ENCODE results near the gene SFMBT2.

SFMBT2 gene

DNA sequence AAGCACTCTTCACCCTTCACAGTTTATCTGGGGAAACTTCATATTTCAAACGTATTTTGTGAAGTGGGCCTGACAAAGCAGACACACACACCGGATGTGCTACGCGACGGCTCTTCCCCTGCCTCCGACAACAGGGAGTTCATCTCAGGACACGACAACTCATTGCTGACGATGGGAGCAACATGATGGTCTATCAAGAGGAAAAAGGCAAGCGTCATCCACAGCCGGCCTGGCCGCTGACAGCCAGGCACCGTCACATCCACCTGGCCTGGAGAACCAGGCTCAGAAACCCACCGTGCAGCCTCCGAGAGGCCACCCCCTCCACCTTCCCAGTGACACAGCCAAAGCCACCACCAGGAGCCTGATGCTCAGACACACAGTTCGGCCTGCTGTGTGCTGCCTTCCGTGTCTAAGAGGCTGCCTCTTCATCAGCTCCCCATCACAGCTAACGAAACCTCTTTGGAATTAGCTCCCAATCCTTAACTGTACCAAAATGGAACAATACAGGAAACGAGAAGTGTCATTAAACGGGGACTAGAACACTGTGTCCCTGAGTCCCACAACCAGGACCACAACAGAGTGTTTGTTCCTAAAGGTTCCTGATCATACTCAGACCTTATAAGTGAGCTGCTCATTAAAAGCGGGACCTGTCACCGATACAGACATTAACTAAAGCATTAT, 76.7 kb downstream of the SFMBT2 start:
- 92% methylated on average over 21 of the region's 21 CpGs for WGBS (ENCODE audit: insufficient coverage)

DNA sequence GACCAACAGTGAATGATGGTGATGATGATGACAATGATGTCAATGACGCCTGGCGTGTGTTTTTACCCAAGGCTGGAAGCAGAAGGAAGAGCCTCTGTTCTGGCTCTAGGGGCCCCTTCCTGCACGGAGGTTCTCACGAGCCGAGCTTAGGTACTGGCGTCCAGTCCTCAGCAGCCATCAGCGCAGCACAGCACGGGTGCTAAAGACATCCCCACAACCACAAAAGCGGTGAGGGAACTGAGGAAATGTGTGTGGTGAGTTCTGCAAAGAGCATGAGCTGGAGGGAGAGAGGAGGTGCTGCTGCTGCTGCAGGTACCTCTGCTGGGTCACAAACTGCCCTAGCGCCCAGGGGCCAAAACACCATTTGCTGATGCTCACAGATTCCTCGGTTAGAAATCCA, 81.6 kb downstream of the SFMBT2 start:
- Histone ChIP-seq H3K4me1 (ENCODE audit: control extremely low read depth in 1 of 4, control insufficient read depth in 4 of 4, insufficient read depth in 4 of 4, low read length in 3 of 4) (no peaks in the 10 kb centered on the region), H3K4me3 (ENCODE audit: control insufficient read depth in 1 of 7, extremely low read depth in 1 of 7, insufficient read depth in 4 of 7, low read depth in 2 of 7, low read length in 6 of 7) (no peak overlapping the region), H3K27ac (ENCODE audit: insufficient read depth in 1 of 2, low read depth in 1 of 2, low read length in 2 of 2, poor library complexity in 1 of 2, severe bottlenecking in 2 of 2) (no peak overlapping the region), H3K27me3 (replicated peaks in 2 of 5; ENCODE audit: control insufficient read depth in 4 of 5, insufficient read depth in 5 of 5, low read length in 4 of 5) (no peaks in the 10 kb centered on the region), H3K9me3 (ENCODE audit: control extremely low read depth in 1 of 5, control insufficient read depth in 4 of 5, insufficient read depth in 2 of 5, low read depth in 1 of 5, low read length in 4 of 5) (peaks cover 2 to 35% (median 20%) of the 10 kb centered on the region in 5 experiments), H3K36me3 (ENCODE audit: control insufficient read depth in 4 of 4, insufficient read depth in 4 of 4, low read length in 3 of 4) (peaks cover 6 to 11% (median 8%) of the 10 kb centered on the region in 4 experiments)
- DNase-seq: no peak
- ChIA-PET CTCF (no interaction called here), POLR2A (no interaction called here)
- WGBS (ENCODE audit: insufficient coverage): 100% methylated on average over 6 of the region's 11 CpGs

More for the DNA sequence above, 76.7 kb downstream of the SFMBT2 start:
- ChIA-PET POLR2A (no interaction called here), CTCF (no interaction called here)
- Histone ChIP-seq H3K36me3 (ENCODE audit: control insufficient read depth in 4 of 4, insufficient read depth in 4 of 4, low read length in 3 of 4) (peaks cover 1 to 11% (median 4%) of the 10 kb centered on the region in 4 experiments), H3K27me3 (replicated peaks in 2 of 5; ENCODE audit: control insufficient read depth in 4 of 5, insufficient read depth in 5 of 5, low read length in 4 of 5) (no peaks in the 10 kb centered on the region), H3K4me3 (ENCODE audit: control insufficient read depth in 1 of 7, extremely low read depth in 1 of 7, insufficient read depth in 4 of 7, low read depth in 2 of 7, low read length in 6 of 7) (no peak overlapping the region), H3K27ac (ENCODE audit: insufficient read depth in 1 of 2, low read depth in 1 of 2, low read length in 2 of 2, poor library complexity in 1 of 2, severe bottlenecking in 2 of 2) (no peak overlapping the region), H3K9me3 (ENCODE audit: control extremely low read depth in 1 of 5, control insufficient read depth in 4 of 5, insufficient read depth in 2 of 5, low read depth in 1 of 5, low read length in 4 of 5) (peaks cover 0 to 9% (median 3%) of the 10 kb centered on the region in 5 experiments), H3K4me1 (ENCODE audit: control extremely low read depth in 1 of 4, control insufficient read depth in 4 of 4, insufficient read depth in 4 of 4, low read length in 3 of 4) (peaks cover 0 to 15% (median 12%) of the 10 kb centered on the region in 4 experiments)
- DNase-seq: no peak

DNA sequence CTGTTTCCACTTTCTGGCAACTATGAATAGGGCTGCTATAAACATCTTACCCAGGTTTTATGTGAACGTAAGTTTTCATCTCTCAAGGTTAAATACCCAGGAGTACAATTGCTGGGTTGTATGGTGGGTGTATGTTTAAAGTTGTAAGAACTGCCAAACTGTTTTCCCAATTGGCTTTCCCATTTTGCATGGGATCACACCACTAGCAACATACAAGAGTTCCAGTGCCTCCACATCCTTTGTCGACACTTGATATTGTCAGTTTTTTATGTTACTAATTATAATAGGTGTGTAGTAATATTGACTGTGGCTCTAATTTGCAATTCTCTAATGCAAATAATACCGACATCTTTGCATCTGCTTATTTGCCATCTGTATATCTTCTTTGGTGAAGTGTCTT, 82.9 kb downstream of the SFMBT2 start:
- no peak overlapping the region for H3K27ac ChIP-seq (ENCODE audit: insufficient read depth in 1 of 2, low read depth in 1 of 2, low read length in 2 of 2, poor library complexity in 1 of 2, severe bottlenecking in 2 of 2)
- no peak overlapping the region for H3K4me3 ChIP-seq (ENCODE audit: control insufficient read depth in 1 of 7, extremely low read depth in 1 of 7, insufficient read depth in 4 of 7, low read depth in 2 of 7, low read length in 6 of 7)
- H3K27me3 ChIP-seq (replicated peaks in 2 of 5; ENCODE audit: control insufficient read depth in 4 of 5, insufficient read depth in 5 of 5, low read length in 4 of 5): no peaks in the 10 kb centered on the region
- DNase-seq: no peak
- POLR2A ChIA-PET: no interaction called here
- H3K36me3 ChIP-seq (ENCODE audit: control insufficient read depth in 4 of 4, insufficient read depth in 4 of 4, low read length in 3 of 4): peaks cover 6 to 11% (median 8%) of the 10 kb centered on the region in 4 experiments
- 100% methylated on average over 1 of the region's 3 CpGs for WGBS (ENCODE audit: insufficient coverage)
- CTCF ChIA-PET: no interaction called here
- H3K9me3 ChIP-seq (ENCODE audit: control extremely low read depth in 1 of 5, control insufficient read depth in 4 of 5, insufficient read depth in 2 of 5, low read depth in 1 of 5, low read length in 4 of 5): peaks cover 2 to 35% (median 20%) of the 10 kb centered on the region in 5 experiments
- H3K4me1 ChIP-seq (ENCODE audit: control extremely low read depth in 1 of 4, control insufficient read depth in 4 of 4, insufficient read depth in 4 of 4, low read length in 3 of 4): no peaks in the 10 kb centered on the region

DNA sequence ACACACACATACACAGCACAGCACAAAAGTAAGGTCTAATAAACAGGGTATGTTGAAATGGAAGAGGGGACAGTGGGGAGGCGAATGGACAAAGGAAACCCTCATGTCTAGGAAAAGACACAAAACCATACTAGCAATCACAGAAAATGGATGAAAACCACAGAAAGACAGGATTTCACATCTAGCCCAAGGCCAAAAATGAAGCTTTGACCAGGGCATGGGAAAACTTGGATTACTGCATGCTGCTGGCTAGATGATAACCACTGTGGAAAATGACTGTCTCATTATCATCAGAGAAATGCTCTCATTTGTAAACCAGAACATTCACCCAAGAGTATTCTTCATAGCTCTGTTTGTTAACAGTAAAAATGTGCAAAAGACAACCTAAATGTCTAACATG, 88.2 kb downstream of the SFMBT2 start:
- no peak overlapping the region for H3K4me3 ChIP-seq (ENCODE audit: control insufficient read depth in 1 of 7, extremely low read depth in 1 of 7, insufficient read depth in 4 of 7, low read depth in 2 of 7, low read length in 6 of 7)
- CTCF ChIA-PET: no interaction called here
- H3K27ac ChIP-seq (ENCODE audit: insufficient read depth in 1 of 2, low read depth in 1 of 2, low read length in 2 of 2, poor library complexity in 1 of 2, severe bottlenecking in 2 of 2): no peak overlapping the region
- peaks cover 0 to 3% (median under 1%) of the 10 kb centered on the region in 4 experiments for H3K36me3 ChIP-seq (ENCODE audit: control insufficient read depth in 4 of 4, insufficient read depth in 4 of 4, low read length in 3 of 4)
- POLR2A ChIA-PET: no interaction called here
- WGBS (ENCODE audit: insufficient coverage): no CpG with 5 or more reads among the region's 1 CpG
- no peaks in the 10 kb centered on the region for H3K27me3 ChIP-seq (replicated peaks in 2 of 5; ENCODE audit: control insufficient read depth in 4 of 5, insufficient read depth in 5 of 5, low read length in 4 of 5)
- peaks cover 2 to 26% (median 12%) of the 10 kb centered on the region in 5 experiments for H3K9me3 ChIP-seq (ENCODE audit: control extremely low read depth in 1 of 5, control insufficient read depth in 4 of 5, insufficient read depth in 2 of 5, low read depth in 1 of 5, low read length in 4 of 5)
- DNase-seq: no peak
- H3K4me1 ChIP-seq (ENCODE audit: control extremely low read depth in 1 of 4, control insufficient read depth in 4 of 4, insufficient read depth in 4 of 4, low read length in 3 of 4): peaks cover 8 to 22% (median 21%) of the 10 kb centered on the region in 4 experiments

DNA sequence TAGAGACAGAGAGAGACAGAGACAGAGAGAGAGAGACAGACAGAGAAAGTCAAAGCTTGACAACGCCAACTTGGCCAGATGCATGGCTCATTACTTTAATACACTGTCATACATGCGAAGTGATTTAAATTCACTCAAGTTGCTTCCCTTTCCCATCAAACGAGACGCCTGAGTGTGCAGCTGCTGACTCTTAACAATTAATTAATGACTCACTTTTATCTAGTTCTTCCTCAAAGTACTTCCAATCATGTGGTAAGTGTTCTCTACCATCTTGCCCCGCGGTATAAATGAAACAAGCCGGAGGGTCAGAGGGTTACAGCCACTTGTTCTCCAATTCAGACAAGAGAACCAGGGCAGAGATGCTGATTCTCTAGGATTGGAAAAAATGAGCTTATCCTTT, 90.8 kb downstream of the SFMBT2 start:
- Histone ChIP-seq H3K4me3 (ENCODE audit: control insufficient read depth in 1 of 7, extremely low read depth in 1 of 7, insufficient read depth in 4 of 7, low read depth in 2 of 7, low read length in 6 of 7) (no peak overlapping the region), H3K9me3 (ENCODE audit: control extremely low read depth in 1 of 5, control insufficient read depth in 4 of 5, insufficient read depth in 2 of 5, low read depth in 1 of 5, low read length in 4 of 5) (peaks cover 0 to 10% (median 6%) of the 10 kb centered on the region in 5 experiments), H3K36me3 (ENCODE audit: control insufficient read depth in 4 of 4, insufficient read depth in 4 of 4, low read length in 3 of 4) (peaks cover 0 to 3% (median 0%) of the 10 kb centered on the region in 4 experiments), H3K27ac (ENCODE audit: insufficient read depth in 1 of 2, low read depth in 1 of 2, low read length in 2 of 2, poor library complexity in 1 of 2, severe bottlenecking in 2 of 2) (no peak overlapping the region), H3K4me1 (ENCODE audit: control extremely low read depth in 1 of 4, control insufficient read depth in 4 of 4, insufficient read depth in 4 of 4, low read length in 3 of 4) (peaks cover 8 to 24% (median 24%) of the 10 kb centered on the region in 4 experiments), H3K27me3 (replicated peaks in 2 of 5; ENCODE audit: control insufficient read depth in 4 of 5, insufficient read depth in 5 of 5, low read length in 4 of 5) (no peaks in the 10 kb centered on the region)
- DNase-seq: peak in 2 of 3 donors; percentile 40 to 57
- 71% methylated on average over 6 of the region's 7 CpGs for WGBS (ENCODE audit: insufficient coverage)
- ChIA-PET CTCF (no interaction called here), POLR2A (no interaction called here)

DNA sequence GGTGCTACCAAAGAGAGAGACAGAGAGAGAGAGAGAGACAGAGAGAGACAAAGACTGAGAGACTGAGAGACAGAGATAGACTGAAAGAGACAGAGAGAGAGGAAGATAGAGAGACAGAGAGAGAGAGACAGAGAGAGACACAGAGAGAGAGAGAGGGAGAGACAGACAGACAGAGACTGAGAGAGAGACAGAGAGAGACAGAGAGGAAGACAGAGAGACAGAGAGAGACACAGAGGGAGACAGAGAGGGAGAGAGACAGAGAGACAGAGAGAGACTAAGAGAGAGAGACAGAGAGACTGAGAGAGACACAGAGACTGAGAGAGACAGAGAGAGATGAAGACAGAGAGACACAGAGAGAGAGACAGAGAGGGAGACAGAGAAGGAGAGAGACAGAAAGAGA, 91.2 kb downstream of the SFMBT2 start:
- peaks cover 0 to 10% (median 6%) of the 10 kb centered on the region in 5 experiments for H3K9me3 ChIP-seq (ENCODE audit: control extremely low read depth in 1 of 5, control insufficient read depth in 4 of 5, insufficient read depth in 2 of 5, low read depth in 1 of 5, low read length in 4 of 5)
- no peak for DNase-seq
- peaks cover 8 to 24% (median 24%) of the 10 kb centered on the region in 4 experiments for H3K4me1 ChIP-seq (ENCODE audit: control extremely low read depth in 1 of 4, control insufficient read depth in 4 of 4, insufficient read depth in 4 of 4, low read length in 3 of 4)
- POLR2A ChIA-PET: no interaction called here
- no peaks in the 10 kb centered on the region for H3K27me3 ChIP-seq (replicated peaks in 2 of 5; ENCODE audit: control insufficient read depth in 4 of 5, insufficient read depth in 5 of 5, low read length in 4 of 5)
- H3K36me3 ChIP-seq (ENCODE audit: control insufficient read depth in 4 of 4, insufficient read depth in 4 of 4, low read length in 3 of 4): peaks cover 0 to 3% (median 0%) of the 10 kb centered on the region in 4 experiments
- CTCF ChIA-PET: no interaction called here
- no peak overlapping the region for H3K27ac ChIP-seq (ENCODE audit: insufficient read depth in 1 of 2, low read depth in 1 of 2, low read length in 2 of 2, poor library complexity in 1 of 2, severe bottlenecking in 2 of 2)
- H3K4me3 ChIP-seq (ENCODE audit: control insufficient read depth in 1 of 7, extremely low read depth in 1 of 7, insufficient read depth in 4 of 7, low read depth in 2 of 7, low read length in 6 of 7): no peak overlapping the region

DNA sequence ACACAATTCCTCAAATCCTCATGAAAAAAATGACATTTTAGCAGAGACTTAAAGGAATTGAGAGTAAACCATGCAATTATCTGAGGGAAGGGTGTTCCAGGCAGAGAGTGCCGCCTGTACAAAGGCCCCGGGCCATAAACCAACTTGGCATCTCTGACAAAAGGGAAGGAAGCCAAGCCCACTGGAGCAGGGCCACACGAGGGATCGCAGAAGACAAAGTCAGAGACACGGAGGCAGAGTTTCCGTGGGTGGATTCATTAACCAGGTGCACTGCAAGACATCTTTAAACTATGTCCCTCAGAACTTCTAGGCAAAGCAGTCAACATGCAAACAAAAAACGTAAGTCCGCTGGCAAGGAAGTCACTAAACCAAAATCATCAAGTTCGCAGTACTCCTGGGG, 92.0 kb downstream of the SFMBT2 start:
- ChIA-PET CTCF (no interaction called here), POLR2A (no interaction called here)
- H3K4me1 ChIP-seq (ENCODE audit: control extremely low read depth in 1 of 4, control insufficient read depth in 4 of 4, insufficient read depth in 4 of 4, low read length in 3 of 4): peaks cover 8 to 29% (median 24%) of the 10 kb centered on the region in 4 experiments
- peaks cover 0 to 10% (median 2%) of the 10 kb centered on the region in 5 experiments for H3K9me3 ChIP-seq (ENCODE audit: control extremely low read depth in 1 of 5, control insufficient read depth in 4 of 5, insufficient read depth in 2 of 5, low read depth in 1 of 5, low read length in 4 of 5)
- H3K36me3 ChIP-seq (ENCODE audit: control insufficient read depth in 4 of 4, insufficient read depth in 4 of 4, low read length in 3 of 4): peaks cover 0 to 3% (median 0%) of the 10 kb centered on the region in 4 experiments
- DNase-seq: peak in 2 of 3 donors; percentile 58 to 71
- peak overlapping the region in 1 of 7 experiments; percentile 14 for H3K4me3 ChIP-seq (ENCODE audit: control insufficient read depth in 1 of 7, extremely low read depth in 1 of 7, insufficient read depth in 4 of 7, low read depth in 2 of 7, low read length in 6 of 7)
- no peak overlapping the region for H3K27ac ChIP-seq (ENCODE audit: insufficient read depth in 1 of 2, low read depth in 1 of 2, low read length in 2 of 2, poor library complexity in 1 of 2, severe bottlenecking in 2 of 2)
- no peaks in the 10 kb centered on the region for H3K27me3 ChIP-seq (replicated peaks in 2 of 5; ENCODE audit: control insufficient read depth in 4 of 5, insufficient read depth in 5 of 5, low read length in 4 of 5)
- WGBS (ENCODE audit: insufficient coverage): 4% methylated on average over 9 of the region's 9 CpGs

Data from common myeloid progenitor, CD34-positive (primary cell).